Fibroblast of lung (primary cell): ENCODE data around the gene AFG3L2.

Source experiments
- CTCF ChIP-seq, 2 donors: IDR thresholded peaks in 1 of 2; conservative IDR thresholded peaks in 1 of 2; 1 replicate in 1 of 2; 2 replicates in 1 of 2; pipeline ENCODE4 v1.5.1; 2011 to 2012; ENCODE audit warnings: low read length in 2 of 2, control low read depth in 1 of 2, inconsistent platforms in 1 of 2, low read depth in 1 of 2, mild to moderate bottlenecking in 1 of 2
- EZH2 ChIP-seq: IDR thresholded peaks from 2 replicates; pipeline ENCODE4 v1.5.1; 2012; ENCODE audit warnings: low read length, control low read depth, mild to moderate bottlenecking; ENCODE audit errors: missing control alignments

DNA sequence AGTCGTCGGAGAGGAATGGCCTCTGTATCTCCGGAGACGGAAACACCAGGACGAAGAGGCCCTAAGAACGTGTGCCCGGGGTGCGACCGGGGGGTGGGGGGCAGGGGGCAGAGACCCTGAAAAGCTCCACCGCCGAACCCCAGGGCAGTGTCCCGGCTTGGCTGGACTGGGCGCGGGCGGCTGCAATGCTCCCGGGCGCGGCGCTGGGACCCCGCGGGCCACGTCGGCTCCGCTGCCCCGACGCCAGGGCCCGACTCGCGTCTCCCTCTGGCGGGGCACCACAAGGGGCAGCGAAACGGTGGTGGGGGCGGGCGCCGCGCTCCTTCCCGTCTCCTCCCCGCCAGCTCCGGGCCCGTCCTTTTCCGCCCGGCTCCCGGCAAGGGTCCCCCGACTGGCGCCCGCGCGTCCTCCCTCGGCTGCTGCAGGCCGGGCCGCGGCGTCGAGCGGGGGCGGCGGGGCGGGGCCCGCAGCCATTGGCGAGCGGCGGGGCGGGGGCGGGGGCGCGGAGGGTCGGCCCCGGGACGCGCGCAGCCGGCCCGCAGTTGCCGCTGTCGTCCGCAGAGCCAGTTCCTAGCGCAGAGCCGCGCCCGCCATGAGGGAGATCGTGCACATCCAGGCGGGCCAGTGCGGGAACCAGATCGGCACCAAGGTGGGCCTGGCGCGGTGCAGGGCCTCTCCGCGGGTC, 69.2 kb downstream of the AFG3L2 start, which contains the start of gene TUBB6:
- TF ChIP-seq EZH2 (no peak), CTCF (conservative IDR thresholded peaks at IDR 0.05 in 1 of 2, IDR thresholded peaks at IDR 0.05 in 1 of 2; ENCODE audit: low read depth in 1 of 2, low read length in 2 of 2) (no peak)
